IMR-90 (cell line): ENCODE data around the gene TEX44. TPM values are rescaled to one million over a fixed set of nuclear protein-coding genes. Genes with fewer than 3 reads are reported as not detected.
"Not testable (repeated sequence)": the region's sequence is repeated elsewhere in the genome, so short reads cannot be mapped to it uniquely, and the experiment has no call there.

Experiments used
- ATAC-seq: fragments of 200-7000 bp; cut with Tn5 transposase; 2 replicates; pipeline ENCODE4 v1.9.1; 2020; ENCODE audit warnings: low read depth, mild to moderate bottlenecking, moderate library complexity
- BruUV-seq: library from RNA; stranded (reverse); fragments of 400-500 nt; replicated peaks from 2 replicates; lab custom pipeline; 2021; lab: Mats Ljungman, UMichigan
- CTCF ChIA-PET: fragments of 300-600 bp; formaldehyde crosslinking; extraction: SDS; loops from one replicate; lab custom pipeline; 2021; ENCODE audit warnings: antibody characterized with exemption; lab: Yijun Ruan, JAX
- POLR2A ChIA-PET: fragments of 300-600 bp; sonication (Branson Sonifier 250); formaldehyde crosslinking; loops from one replicate; lab custom pipeline; 2022; ENCODE audit warnings: antibody characterized with exemption; ENCODE audit not compliant: unreplicated experiment; lab: Charles Lee
- DNase-seq: peaks from one replicate; pipeline ENCODE4 v3.0.0; 2013
- H2AFZ ChIP-seq: replicated peaks from 2 replicates; pipeline ENCODE3; 2013; ENCODE audit warnings: low read length, mild to moderate bottlenecking; ENCODE audit not compliant: poor library complexity
- H2AK5ac ChIP-seq: 2 replicates; pipeline ENCODE4 v1.6.1; 2013; ENCODE audit warnings: low read depth, low read length, inconsistent platforms
- H2AK9ac ChIP-seq: replicated peaks from 2 replicates; pipeline ENCODE3; 2013; ENCODE audit warnings: mild to moderate bottlenecking, low read depth, low read length, moderate library complexity; ENCODE audit not compliant: poor library complexity
- H2BK120ac ChIP-seq: 2 replicates; pipeline ENCODE4 v1.6.1; 2013; ENCODE audit warnings: low read depth, low read length, inconsistent platforms
- H2BK15ac ChIP-seq: 3 replicates; pipeline ENCODE4 v1.6.1; 2013; ENCODE audit warnings: low read depth, low read length, inconsistent platforms
- H2BK20ac ChIP-seq: 2 replicates; pipeline ENCODE4 v1.6.1; 2013; ENCODE audit warnings: low read depth, mild to moderate bottlenecking, inconsistent platforms, low read length, moderate library complexity
- H2BK5ac ChIP-seq: 2 replicates; pipeline ENCODE4 v1.6.1; 2013; ENCODE audit warnings: mild to moderate bottlenecking, low read depth, low read length, inconsistent platforms; ENCODE audit not compliant: poor library complexity, severe bottlenecking
- H3K14ac ChIP-seq: replicated peaks from 2 replicates; pipeline ENCODE4 v1.6.1; 2013; ENCODE audit warnings: low read depth, low read length, inconsistent platforms
- H3K18ac ChIP-seq: 2 replicates; pipeline ENCODE4 v1.6.1; 2013; ENCODE audit warnings: low read depth, low read length, control low read depth
- H3K23ac ChIP-seq: 2 replicates; pipeline ENCODE4 v1.6.1; 2013; ENCODE audit warnings: low read depth, low read length, inconsistent platforms
- H3K27ac ChIP-seq: 2 replicates; pipeline ENCODE4 v1.5.1; 2013; ENCODE audit warnings: mild to moderate bottlenecking, control low read depth, low read length; ENCODE audit not compliant: insufficient read depth
- H3K27me3 ChIP-seq: 2 replicates; pipeline ENCODE4 v1.6.1; 2013; ENCODE audit warnings: low read length; ENCODE audit not compliant: control insufficient read depth, insufficient read depth
- H3K36me3 ChIP-seq: 2 replicates; pipeline ENCODE4 v1.6.1; 2013; ENCODE audit warnings: low read length, mixed read lengths; ENCODE audit not compliant: control insufficient read depth, insufficient read depth
- H3K4ac ChIP-seq: 2 replicates; pipeline ENCODE4 v1.6.1; 2013; ENCODE audit warnings: low read depth, low read length, inconsistent platforms
- H3K4me1 ChIP-seq: 2 replicates; pipeline ENCODE4 v1.6.1; 2013; ENCODE audit warnings: low read length, mixed read lengths; ENCODE audit not compliant: control insufficient read depth, insufficient read depth
- H3K4me2 ChIP-seq: 2 replicates; pipeline ENCODE4 v1.6.1; 2013; ENCODE audit warnings: low read depth, mild to moderate bottlenecking, control low read depth, low read length, moderate library complexity
- H3K4me3 ChIP-seq: 2 replicates; pipeline ENCODE4 v1.5.1; 2013; ENCODE audit warnings: low read depth, mild to moderate bottlenecking, control low read depth, low read length, moderate library complexity; ENCODE audit not compliant: insufficient read depth
- H3K56ac ChIP-seq: 2 replicates; pipeline ENCODE4 v1.6.1; 2013; ENCODE audit warnings: low read length, inconsistent platforms; ENCODE audit not compliant: insufficient read depth; ENCODE audit errors: extremely low read depth
- H3K79me1 ChIP-seq, 2 experiments: 2 replicates each; pipeline ENCODE4 v1.6.1; 2013; ENCODE audit warnings: low read length in 2 of 2, inconsistent platforms in 1 of 2, low read depth in 1 of 2
- H3K9ac ChIP-seq: 2 replicates; pipeline ENCODE4 v1.6.1; 2013; ENCODE audit warnings: low read depth, low read length, control low read depth
- H3K9me1 ChIP-seq: 2 replicates; pipeline ENCODE4 v1.6.1; 2013; ENCODE audit warnings: low read length, inconsistent platforms; ENCODE audit not compliant: insufficient read depth
- H3K9me3 ChIP-seq: 2 replicates; pipeline ENCODE4 v1.6.1; 2013; ENCODE audit warnings: low read length; ENCODE audit not compliant: control insufficient read depth, insufficient read depth
- H4K20me1 ChIP-seq: 2 replicates; pipeline ENCODE4 v1.6.1; 2013; ENCODE audit warnings: low read length, inconsistent platforms; ENCODE audit not compliant: insufficient read depth
- H4K5ac ChIP-seq: 2 replicates; pipeline ENCODE4 v1.6.1; 2013; ENCODE audit warnings: mild to moderate bottlenecking, low read depth, low read length, control low read depth
- H4K8ac ChIP-seq, 2 experiments: 2 replicates each; pipeline ENCODE4 v1.6.1; 2013; ENCODE audit warnings: low read depth in 2 of 2, low read length in 2 of 2, control low read depth in 1 of 2, inconsistent platforms in 1 of 2
- H4K91ac ChIP-seq: 2 replicates; pipeline ENCODE4 v1.6.1; 2013; ENCODE audit warnings: low read depth, low read length, inconsistent platforms; ENCODE audit not compliant: insufficient read depth
- CTCF ChIP-seq: conservative IDR thresholded peaks from 2 replicates; pipeline ENCODE4 v1.5.1; 2012; ENCODE audit warnings: mild to moderate bottlenecking, low read depth, low read length, improper control_type of control experiment
- WGBS, 2 experiments: methylation state at CpG; one replicate each; pipeline versions ENCODE4 v1.1.5 to v1.1.7; 2013; ENCODE audit warnings: missing lambda C conversion rate in 2 of 2; ENCODE audit not compliant: insufficient read length in 1 of 2; ENCODE audit errors: extremely low coverage in 2 of 2; 5-methylcytosine and 5-hydroxymethylcytosine counted together
- dilution Hi-C: fragments of 300-500 bp; cut with HindIII; formaldehyde crosslinking; loops from one replicate; pipeline ENCODE4 v1.14.3; 2018; ENCODE audit warnings: low sequenced_read_pairs; ENCODE audit not compliant: unreplicated experiment
- in situ Hi-C: fragments of 300-500 bp; cut with MboI; formaldehyde crosslinking; loops from 3 replicates; pipeline ENCODE4 v1.14.3; 2019; ENCODE audit warnings: low sequenced_read_pairs, inconsistent platforms, mixed read lengths
- intact Hi-C: fragments of 100-400 bp; cut with micrococcal nuclease; formaldehyde crosslinking; loops from 2 replicates; pipeline ENCODE4 v1.10.0; 2022
- polyA plus RNA-seq, 3 experiments: library from polyadenylated mRNA; depleted of rRNA; stranded (reverse); fragments of >200 nt; gene quantifications; 2 replicates each; pipeline ENCODE4 v1.2.3, GENCODE V29; 2012; ENCODE audit warnings: low replicate concordance in 1 of 3
- total RNA-seq: library from RNA; depleted of rRNA; stranded (reverse); fragments of >200 nt; gene quantifications from 2 replicates; pipeline ENCODE4 v1.2.3, GENCODE V29; 2012

Gene TEX44
- total and polyA plus RNA-seq, 2 of the 4 experiments (the other 2 are of a cell fraction) = not detected

GRCh38 chr2:231583982-231584381, 8.7 kb upstream of the TEX44 start:
- DNase-seq = no peak
- Histone ChIP-seq H4K91ac (no peak overlapping the region), H2BK5ac (no peak overlapping the region), H3K56ac (no peak overlapping the region), H2BK20ac (no peak overlapping the region), H3K36me3 (no peaks in the 10 kb centered on the region), H3K4me3 (no peak overlapping the region), H3K27me3 (peaks cover 9% of the 10 kb centered on the region), H3K27ac (no peak overlapping the region), H2BK15ac (no peak overlapping the region), H3K4me2 (no peak overlapping the region), H3K79me1 (no peaks in the 10 kb centered on the region), H3K18ac (no peak overlapping the region), H3K9ac (no peak overlapping the region), H4K5ac (no peak overlapping the region), H3K4ac (no peak overlapping the region), H3K23ac (no peak overlapping the region), H3K14ac (no peak overlapping the region), H2AFZ (no peak overlapping the region), H3K4me1 (no peaks in the 10 kb centered on the region), H4K8ac (no peak overlapping the region), H2BK120ac (no peak overlapping the region), H2AK5ac (no peak overlapping the region), H3K9me1 (no peaks in the 10 kb centered on the region), H4K20me1 (no peaks in the 10 kb centered on the region), H2AK9ac (no peak overlapping the region), H3K9me3 (peaks cover 1% of the 10 kb centered on the region; the same call in 1 of the 2 replicates)
- WGBS, 2 experiments = 34% methylated on average over 7 of the region's 11 CpGs; no CpG with 5 or more reads in 1 of the 2 experiments
- TF ChIP-seq CTCF = no peak
- dilution Hi-C loops (no loop called here), in situ Hi-C loops (no loop called here), intact Hi-C loops (no loop called here)
- ChIA-PET POLR2A (no interaction called here), CTCF (no interaction called here)
- no TSS peak for BruUV-seq
- ATAC-seq = no peak

GRCh38 chr2:231587744-231588143, 4.9 kb upstream of the TEX44 start:
- intact Hi-C loops, POLR2A ChIA-PET, H4K5ac ChIP-seq, H3K9ac ChIP-seq, H3K18ac ChIP-seq, H3K4me2 ChIP-seq, in situ Hi-C loops, ATAC-seq, H3K9me1 ChIP-seq, H3K4me1 ChIP-seq, H3K79me1 ChIP-seq, H4K91ac ChIP-seq, H3K36me3 ChIP-seq, H2BK20ac ChIP-seq, H3K4me3 ChIP-seq, H2BK5ac ChIP-seq, H3K23ac ChIP-seq, H2BK15ac ChIP-seq, H3K4ac ChIP-seq, H3K56ac ChIP-seq, H4K20me1 ChIP-seq, H3K9me3 ChIP-seq, H4K8ac ChIP-seq, DNase-seq, H3K14ac ChIP-seq, H3K27ac ChIP-seq, BruUV-seq, H2AK9ac ChIP-seq, dilution Hi-C loops, H2AFZ ChIP-seq, H2AK5ac ChIP-seq, H2BK120ac ChIP-seq: not testable (repeated sequence)
- WGBS, 2 experiments = no CpG with 5 or more reads among the region's 1 CpG
- CTCF ChIA-PET = interaction anchor here (0.7 kb wide), 1 partner anchor 13 kb away, joined by 3 read pairs; no protein-coding TSS in a partner anchor
- peaks cover 17% of the 10 kb centered on the region for H3K27me3 ChIP-seq
